Vagina (tissue), 2 donors: Measurements from ENCODE around the gene ADAM22.

Source experiments
- POLR2AphosphoS5 ChIP-seq, 2 donors: sonication (generic); formaldehyde crosslinking; IDR thresholded peaks; one replicate each; pipeline ENCODE4 v1.9.0; 2017; ENCODE audit warnings: antibody characterized with exemption in 2 of 2, mild to moderate bottlenecking in 2 of 2, low read depth in 1 of 2; ENCODE audit not compliant: insufficient read depth in 1 of 2
- TF ChIP-seq, protein P1 (sequence below), 3 experiments: fragments of 450-650 bp in 2 of 3; fragments of 200-600 bp in 1 of 3; sonication (generic) in 1 of 3; IDR thresholded peaks; one replicate each; pipeline ENCODE4 v1.5.1; 2017 to 2019; ENCODE audit warnings: antibody characterized with exemption in 3 of 3, mild to moderate bottlenecking in 2 of 3, moderate library complexity in 2 of 3

GRCh38 chr7:87961754-87962153, 27.7 kb downstream of the ADAM22 start:
- TF ChIP-seq POLR2AphosphoS5 (IDR thresholded peaks at IDR 0.05; ENCODE audit: insufficient read depth in 1 of 2, low read depth in 1 of 2) = no peak
- TF ChIP-seq, protein P1, sequence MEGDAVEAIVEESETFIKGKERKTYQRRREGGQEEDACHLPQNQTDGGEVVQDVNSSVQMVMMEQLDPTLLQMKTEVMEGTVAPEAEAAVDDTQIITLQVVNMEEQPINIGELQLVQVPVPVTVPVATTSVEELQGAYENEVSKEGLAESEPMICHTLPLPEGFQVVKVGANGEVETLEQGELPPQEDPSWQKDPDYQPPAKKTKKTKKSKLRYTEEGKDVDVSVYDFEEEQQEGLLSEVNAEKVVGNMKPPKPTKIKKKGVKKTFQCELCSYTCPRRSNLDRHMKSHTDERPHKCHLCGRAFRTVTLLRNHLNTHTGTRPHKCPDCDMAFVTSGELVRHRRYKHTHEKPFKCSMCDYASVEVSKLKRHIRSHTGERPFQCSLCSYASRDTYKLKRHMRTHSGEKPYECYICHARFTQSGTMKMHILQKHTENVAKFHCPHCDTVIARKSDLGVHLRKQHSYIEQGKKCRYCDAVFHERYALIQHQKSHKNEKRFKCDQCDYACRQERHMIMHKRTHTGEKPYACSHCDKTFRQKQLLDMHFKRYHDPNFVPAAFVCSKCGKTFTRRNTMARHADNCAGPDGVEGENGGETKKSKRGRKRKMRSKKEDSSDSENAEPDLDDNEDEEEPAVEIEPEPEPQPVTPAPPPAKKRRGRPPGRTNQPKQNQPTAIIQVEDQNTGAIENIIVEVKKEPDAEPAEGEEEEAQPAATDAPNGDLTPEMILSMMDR (IDR thresholded peaks at IDR 0.05) = no peak
